ENCODE results near the gene LVRN.

The LVRN gene

GRCh38 chr5:116025866-116026265 is 63.6 kb downstream of the LVRN start:
- DNase-seq: no peak

GRCh38 chr5:116032094-116032517 is 69.8 kb downstream of the LVRN start, which contains the start of gene ARL14EPL:
TSS of gene ARL14EPL (plus strand) at chr5:116032472. CDS start at chr5:116051466, 18,994 bp downstream.
- DNase-seq: peak; percentile 7 to 20

GRCh38 chr5:116032991-116033390 is 70.7 kb downstream of the LVRN start:
- DNase-seq: no peak

DNA sequence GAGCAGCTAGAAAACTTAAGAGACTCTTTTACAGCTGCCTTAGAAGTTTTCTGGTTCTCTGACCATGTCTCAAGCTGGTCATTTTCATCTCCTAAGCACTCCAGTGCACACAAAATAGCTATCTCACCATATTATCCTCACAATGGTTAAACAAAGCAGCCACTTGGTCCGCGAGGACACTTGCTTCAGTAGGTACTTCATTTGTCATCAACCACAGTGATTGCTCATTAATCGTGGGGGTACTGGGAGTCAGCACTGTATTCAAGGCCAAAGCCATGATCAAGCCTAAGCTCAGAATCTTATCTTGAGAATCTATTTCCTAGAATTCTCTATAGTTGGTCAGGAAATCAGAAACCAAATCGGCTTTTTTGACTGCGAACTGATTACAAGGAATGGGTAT is 72.8 kb downstream of the LVRN start:
- DNase-seq: no peak

GRCh38 chr5:116037236-116037822 is 75.1 kb downstream of the LVRN start:
- DNase-seq: peak; percentile 7 to 19

DNA sequence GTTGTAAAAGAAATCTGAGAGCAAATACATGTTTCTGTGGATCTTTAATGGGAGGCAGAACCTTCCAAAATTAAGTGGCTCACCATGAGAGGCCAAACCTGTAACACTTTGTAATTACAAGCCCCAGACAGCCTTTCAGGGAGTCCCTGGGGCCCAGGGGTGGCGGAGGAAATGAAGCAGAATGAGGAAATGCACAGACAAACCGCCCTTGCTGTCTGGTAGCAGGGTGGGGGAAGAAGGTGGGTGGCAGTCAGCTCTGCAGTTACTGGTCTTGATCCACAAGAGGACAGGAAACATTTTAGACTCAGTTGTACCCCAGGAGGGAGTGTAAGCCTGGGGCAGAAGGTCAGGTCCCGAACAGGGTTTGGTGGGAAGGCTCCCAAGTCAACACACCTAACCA is 76.5 kb downstream of the LVRN start:
- DNase-seq: peak; percentile 71 to 81

- DNase-seq: no peak
Measured at GRCh38 chr5:116042375-116042774, 80.1 kb downstream of the LVRN start.

- no peak for DNase-seq
Measured at GRCh38 chr5:116044073-116044472, 81.8 kb downstream of the LVRN start.

- no peak for DNase-seq
Measured at GRCh38 chr5:116045821-116046220, 83.5 kb downstream of the LVRN start.

GRCh38 chr5:116046261-116046660 is 84.0 kb downstream of the LVRN start:
- DNase-seq: no peak

DNA sequence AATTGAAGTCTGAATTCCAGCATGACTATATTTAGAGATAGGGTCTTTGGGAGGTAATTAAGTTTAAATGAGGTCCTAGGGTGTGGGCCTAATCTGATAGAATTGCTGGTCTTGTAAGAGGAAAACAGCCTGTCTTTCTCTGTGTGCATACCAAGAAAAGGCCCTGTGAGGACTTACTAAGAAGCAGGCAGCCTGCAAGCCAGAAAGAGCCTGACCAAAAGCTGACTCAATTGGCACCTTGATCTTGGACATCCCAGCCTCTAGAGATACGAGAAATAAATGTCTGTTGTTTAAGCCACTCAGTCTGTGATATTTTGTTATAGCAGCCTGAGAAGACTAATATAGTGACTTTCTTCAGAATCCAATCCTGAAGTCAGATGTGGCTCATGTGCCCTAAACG is 84.5 kb downstream of the LVRN start:
- DNase-seq: no peak

DNA sequence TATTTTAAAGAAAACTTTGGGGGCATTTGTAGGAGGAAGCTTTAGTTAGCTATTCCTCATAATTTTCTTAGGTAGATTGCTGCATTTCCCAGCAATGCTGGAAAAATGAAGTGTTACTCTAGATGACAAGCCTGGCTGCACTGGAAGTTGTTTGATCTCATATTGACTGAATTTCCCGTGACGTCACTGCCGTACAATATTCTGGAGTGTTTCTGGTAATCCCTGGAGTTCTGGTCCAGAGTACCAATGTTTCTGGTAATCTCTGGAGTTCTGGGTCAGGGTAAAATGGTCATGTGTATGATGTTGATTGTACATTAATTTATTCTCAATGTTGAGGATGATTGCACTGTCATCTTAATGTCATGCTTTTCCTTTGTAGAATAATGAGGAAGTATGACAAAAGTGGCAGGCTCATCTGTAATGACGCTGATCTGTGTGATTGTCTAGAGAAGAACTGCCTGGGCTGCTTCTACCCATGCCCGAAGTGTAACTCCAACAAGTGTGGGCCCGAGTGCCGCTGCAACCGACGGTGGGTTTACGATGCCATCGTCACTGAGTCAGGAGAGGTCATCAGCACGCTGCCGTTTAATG is 96.2 kb downstream of the LVRN start:
- peak in 1 of 2 experiments; percentile 31 for DNase-seq

DNA sequence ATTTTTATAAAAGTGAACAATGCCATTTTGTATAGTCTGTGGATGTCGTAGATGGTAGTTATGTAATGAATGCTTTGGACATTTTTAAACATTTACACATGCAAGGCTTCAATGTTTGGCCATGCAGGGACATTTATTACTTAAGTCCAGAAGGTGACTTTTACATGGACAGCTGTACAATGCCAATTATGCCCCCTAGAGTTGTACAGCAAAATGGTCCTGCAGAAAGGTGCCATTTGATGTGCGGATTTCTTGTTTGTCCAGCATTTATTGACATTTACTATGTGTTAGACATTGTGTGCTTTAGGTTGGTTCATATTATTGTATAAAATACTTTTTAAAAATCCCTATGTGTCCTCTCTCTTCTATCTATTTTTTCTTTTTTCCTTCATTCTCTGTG is 100.1 kb downstream of the LVRN start:
- no peak for DNase-seq

GRCh38 chr5:116063950-116064349 is 101.7 kb downstream of the LVRN start:
- no peak for DNase-seq

- DNase-seq: peak; percentile 37 to 60
Measured at GRCh38 chr5:116068028-116068632, 105.9 kb downstream of the LVRN start.

- no peak for DNase-seq
Measured at GRCh38 chr5:116071211-116071610, 108.9 kb downstream of the LVRN start.

DNA sequence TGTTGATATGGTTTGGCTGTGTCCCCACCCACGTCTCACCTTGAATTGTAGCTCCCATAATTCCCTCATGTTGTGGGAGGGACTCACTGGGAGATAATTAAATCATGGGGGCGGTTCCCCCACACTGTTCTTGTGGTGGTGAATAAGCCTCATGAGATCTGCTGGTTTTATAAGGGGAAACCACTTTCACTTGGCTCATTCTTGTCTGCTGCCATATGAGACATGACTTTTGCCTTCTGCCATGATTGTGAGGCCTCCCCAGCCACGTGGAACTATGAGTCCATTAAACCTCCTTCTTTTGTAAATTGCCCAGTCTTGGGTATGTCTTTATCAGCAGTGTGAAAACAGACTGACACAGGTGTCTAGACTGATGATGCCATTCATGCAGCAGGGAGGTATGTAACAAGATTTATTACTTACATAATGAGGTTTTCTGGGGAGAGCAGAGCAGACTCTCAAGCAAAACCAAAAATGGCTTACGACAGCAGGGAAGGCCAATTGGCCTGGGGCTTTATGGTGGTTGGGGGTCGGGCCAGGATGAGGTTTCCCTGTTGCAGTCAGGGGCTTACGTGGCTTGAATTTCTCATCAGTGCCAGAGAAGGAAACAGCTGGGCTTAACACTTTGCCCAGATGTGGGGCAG is 113.0 kb downstream of the LVRN start:
- DNase-seq: peak; percentile 60 to 73

- peak; percentile 82 to 84 for DNase-seq
Measured at GRCh38 chr5:116076496-116076895, 114.2 kb downstream of the LVRN start.

Data from Kasumi-1 (cell line).